GM18520 (cell line): ENCODE results near the gene SLC5A3.

Experiments used
- ATAC-seq: cut with Tn5 transposase; IDR thresholded peaks from one replicate; pipeline ENCODE4 v1.9.1; 2021; ENCODE audit not compliant: unreplicated experiment

The SLC5A3 gene

DNA sequence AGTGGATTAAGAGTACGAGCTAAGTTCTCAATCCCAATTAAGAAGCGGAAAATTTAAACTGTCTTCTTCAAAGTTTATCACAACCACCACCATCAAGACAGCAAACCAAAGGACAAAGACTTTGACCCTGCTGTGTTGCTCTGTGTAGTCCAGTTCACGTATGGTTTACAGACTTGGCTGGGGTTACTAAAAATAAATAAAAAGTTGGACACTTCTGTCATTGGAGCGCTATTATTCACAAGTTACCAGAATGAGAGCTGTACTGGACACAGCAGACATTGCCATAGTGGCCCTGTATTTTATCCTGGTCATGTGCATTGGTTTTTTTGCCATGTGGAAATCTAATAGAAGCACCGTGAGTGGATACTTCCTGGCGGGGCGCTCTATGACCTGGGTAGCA is 21.6 kb downstream of the SLC5A3 start:
- no peak for ATAC-seq

DNA sequence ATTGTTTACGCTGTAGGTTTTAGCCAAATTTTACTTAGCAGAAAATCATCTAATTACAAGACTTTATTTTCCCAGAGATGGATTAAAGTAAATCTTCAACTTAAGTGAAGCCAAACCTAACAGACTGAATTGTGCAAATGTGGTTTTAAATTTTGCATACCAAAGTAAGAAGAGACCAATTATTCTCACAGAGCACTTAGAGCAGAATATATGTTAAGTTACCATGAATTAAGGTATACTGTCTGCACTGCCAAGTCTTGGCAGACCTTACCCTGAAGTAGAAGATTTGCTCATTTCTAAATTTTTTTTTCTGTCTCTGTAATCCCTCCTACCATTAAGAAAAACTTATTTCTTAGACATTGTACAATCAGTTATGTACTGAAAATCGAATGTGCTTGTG is 24.1 kb downstream of the SLC5A3 start:
- no peak for ATAC-seq

DNA sequence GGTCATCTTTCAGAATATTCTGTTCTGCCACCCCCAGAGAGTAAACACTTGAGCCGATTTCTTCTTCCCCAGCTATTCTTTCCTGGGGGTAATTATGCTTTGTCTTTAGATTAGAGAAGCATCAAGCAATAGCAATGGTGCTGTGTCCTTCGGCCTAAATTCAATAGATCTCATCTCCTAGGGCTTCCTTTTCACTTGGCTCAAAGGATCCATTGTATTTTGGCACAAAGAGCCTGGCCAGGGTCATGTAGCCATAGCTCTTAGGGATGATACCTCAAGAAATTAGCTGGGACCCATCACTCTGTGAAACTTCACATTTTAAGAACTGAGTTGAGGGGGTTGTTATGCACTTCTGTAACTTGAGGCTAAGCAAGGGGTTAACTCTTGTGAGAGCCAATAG is 27.0 kb downstream of the SLC5A3 start:
- no peak for ATAC-seq

DNA sequence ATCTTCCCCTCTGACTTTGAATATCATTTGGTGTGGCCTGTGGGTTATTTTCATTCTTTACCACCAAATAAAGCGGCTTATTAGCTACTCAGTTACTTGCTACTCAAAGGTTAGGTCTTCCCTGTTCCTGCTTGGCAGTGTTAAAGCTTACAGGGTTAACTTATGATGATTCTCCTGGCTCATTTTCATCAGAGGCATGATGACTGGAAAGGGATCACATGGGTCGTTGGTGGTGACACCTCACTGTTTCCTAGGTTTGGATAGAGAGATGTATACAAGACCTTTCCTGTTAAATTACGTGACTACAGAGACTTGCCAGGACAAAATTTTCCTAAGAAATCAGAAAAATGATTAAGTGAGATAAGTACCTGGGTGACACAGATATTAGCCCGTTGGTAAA is 27.4 kb downstream of the SLC5A3 start:
- ATAC-seq, result no peak

DNA sequence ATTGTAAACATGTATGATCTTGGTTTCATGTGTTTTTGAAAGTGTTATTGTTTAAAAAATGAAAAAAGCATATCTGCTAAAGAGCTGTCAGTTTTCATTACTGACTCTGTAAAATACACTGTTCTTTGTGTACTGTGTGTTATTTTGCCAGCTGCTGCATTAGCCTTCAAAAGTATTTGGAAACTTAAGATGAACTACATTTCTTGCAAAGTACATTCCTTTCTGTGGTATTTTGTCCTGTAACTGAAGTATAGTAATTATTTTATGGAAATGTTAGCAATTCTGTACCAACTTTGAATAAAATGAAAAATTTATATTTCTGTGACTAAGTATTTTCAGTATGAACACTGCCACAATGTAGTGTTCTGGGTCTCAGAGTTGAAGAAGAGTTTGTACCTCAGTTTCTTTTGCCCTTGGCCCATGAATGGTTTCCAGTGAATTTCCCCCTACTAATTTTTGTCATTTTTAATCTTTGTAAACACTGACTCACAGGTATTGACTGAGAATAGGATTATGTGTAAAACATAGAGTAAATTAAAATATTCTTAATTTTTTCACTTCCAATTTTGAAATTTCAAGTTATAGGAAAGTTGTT is 32.7 kb downstream of the SLC5A3 start:
- no peak for ATAC-seq

DNA sequence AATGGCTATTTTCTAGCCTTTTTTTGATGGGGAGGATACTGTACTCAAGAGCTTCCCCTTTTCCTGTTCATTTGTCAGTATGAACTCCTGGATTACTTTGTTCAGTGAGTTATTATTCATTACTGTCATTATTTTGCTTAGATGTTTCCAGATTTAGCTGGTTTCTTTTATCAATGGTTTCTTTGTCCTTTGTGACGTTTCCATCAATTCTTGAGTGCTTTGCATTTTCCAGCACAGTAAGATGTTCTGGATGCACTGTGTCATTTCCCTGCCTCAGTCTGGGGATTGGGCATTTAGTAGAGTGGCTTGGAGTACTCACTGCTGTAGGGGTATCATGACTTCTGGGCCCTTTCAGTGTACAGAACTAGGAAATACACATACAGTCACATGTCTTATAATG is 34.2 kb downstream of the SLC5A3 start:
- ATAC-seq, result no peak

DNA sequence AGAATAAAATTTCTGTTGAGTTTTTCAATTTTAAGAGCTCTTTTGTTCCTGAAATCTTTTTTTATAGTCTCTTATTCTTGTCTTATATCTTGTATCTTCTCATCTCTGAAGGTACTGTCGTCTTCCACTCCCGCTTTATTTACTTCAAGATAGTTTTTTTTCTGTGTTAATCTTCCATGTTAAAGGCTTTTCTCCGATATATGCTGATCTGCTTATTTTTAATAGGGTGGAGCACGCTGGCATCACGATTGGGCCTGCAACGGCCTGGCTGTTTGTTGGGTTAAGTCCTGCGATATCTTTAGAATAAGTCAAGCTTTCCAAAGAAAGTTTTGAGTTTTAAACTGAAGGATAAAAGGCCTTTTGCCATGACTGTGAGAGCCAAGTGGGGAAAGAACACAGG is 35.7 kb downstream of the SLC5A3 start:
- ATAC-seq, result no peak

DNA sequence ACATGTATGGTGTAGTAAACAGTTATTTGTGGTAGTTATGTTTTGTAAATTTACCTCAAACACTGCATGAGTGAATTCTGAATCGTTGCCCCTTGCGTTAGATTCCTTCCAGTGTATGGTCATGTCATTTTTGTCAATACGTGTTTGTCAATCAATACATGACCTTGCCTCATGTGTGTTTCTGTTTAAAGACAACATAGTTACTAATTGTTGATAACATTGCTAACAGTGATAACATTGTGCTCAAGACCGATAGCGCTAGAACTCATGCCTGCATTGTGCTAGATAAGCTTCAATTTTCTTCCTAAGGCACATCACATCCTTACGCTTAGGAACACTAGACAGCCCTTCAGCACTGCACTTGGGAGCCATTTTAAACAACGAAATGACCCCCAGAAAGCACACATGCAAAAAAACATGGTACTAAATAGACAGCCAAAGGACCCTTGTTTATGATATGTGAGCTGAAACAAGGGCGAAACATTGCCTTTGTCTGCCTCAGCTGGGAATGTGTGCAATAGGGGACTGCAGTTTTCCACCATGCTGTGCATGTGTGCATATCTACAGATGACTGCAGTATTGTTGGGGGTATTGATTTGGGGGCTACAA is 37.3 kb downstream of the SLC5A3 start:
- no peak for ATAC-seq

DNA sequence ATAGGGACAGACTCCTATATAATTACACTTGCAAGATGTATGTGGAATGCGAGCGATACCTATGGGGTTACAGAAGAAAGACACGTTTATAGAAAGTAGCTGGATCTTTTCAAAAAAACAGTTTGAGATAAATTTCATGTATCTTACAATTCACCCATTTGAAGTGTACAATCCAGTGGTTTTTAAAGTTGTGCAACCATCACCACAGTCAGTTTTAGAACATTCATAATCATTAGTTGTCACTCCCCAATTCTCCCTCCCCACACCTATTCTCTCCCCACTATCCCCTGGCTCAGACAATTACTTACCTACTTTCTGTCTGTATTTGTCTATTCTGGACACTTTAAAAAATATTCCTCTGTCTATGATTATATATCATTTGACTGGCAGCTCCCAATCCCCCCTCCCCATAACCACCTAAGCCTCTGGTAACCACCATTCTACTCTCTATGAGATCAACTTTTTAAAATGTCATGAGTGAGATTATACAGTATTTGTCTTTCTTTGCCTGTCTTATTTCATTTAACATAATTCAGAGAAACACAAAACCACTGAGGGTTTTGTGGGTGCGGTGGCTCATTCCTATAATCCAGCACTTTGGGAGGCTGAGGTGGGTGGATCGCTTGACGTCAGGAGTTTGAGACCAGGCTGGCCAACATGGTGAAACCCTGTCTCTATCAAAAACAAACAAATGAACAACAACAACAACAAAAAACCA is 39.1 kb downstream of the SLC5A3 start:
- no peak for ATAC-seq

DNA sequence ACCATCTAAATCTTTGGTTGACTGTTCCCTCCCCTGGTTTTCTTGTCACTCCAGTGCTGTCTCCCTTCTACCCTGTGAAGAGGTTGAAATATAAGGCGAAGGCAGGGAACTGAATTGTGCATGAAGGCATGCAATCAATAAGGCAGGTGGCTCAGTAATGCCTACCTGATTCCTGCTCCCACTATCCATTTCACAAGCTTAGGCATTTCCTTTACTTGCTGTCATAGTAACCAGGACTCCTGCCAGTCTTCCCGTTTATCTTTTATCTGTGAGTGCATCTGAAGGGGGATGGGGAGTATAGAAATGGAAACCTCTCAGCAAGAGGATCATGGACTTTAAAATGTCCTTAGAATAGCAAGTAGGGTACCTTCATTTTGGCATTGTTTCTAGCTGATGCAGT is 40.5 kb downstream of the SLC5A3 start:
- ATAC-seq, result no peak

DNA sequence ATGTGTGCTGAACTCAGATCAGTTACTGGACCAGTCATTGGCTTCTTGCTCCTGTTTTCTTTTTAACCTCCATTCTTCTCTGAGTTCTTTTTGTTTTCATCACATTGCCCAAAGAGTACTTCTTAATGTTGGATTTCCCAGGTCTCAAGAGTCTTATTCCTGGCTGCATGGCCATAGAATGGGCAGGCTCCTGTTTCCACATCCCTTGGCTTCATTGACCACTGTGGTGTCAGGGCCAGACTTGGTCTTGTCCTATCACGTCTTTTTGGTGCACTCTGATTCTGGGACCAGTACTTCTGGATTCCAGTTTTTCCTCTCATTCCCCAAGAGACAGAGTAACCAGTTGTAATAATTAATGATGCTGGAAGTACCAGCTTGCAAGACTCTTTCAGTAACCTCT is 41.8 kb downstream of the SLC5A3 start:
- no peak for ATAC-seq

DNA sequence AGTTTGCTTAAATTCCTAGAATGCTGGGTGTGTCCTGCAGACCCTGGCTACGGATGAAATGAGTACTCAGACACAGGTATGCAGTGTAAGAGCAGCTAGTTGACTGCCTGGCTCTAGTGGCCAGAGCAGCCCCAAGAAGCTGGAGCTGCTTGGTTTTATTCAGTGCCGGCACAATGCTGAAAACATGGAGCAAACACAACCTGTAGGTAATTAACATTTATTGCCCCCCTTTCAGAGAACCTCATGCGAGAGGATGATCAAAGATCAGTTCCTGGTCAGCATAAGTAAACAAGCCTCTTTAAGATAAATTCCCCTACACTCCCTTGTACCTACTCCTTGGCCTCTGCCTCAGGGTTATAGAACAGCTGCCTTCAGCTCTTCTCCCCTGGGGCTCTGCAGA is 43.2 kb downstream of the SLC5A3 start:
- ATAC-seq, result no peak

DNA sequence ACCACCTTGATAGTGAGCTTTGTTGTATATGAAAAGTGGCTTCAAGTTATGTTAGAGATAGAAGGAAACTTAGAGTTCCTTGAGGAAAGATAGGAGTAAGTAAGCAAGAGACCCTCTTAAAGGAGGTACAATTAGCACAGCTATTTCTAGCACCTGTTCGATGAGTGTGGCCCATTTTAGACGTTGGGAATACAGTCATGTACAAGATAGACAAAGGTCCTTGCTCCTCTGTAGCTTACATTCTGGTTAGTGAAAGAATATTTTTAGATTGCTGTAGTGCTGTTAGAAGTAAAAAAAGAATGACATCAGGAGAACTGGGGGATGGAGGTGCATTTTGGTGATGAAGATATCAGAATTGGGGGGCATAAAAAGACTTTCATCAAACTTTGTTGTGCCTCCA is 47.5 kb downstream of the SLC5A3 start:
- ATAC-seq, result no peak

DNA sequence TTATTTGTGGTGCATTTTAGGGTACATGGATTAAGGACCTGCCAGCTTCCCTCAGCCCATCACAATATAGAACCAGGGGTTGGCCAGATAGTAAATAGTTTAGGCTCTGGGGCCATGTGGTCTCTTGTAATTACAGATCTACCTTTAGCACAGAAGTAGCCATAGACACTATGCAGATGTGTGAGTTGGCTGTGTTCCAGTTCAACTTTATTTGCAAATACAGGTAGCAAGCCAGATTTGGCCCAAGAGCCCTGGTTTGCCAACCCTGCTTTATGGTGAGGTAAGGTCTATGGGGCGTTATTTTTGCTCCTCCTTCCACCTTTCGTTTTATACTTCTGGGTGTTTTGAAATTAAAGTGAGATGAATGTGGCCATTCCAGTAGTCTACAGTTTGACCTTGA is 48.7 kb downstream of the SLC5A3 start:
- no peak for ATAC-seq
